H1 (cell line): ENCODE measurements around the gene NUFIP2. TPM values are rescaled to one million over a fixed set of nuclear protein-coding genes. Genes with fewer than 3 reads are reported as not detected.

Experiments used
- CTCF ChIA-PET: fragments of 300-600 bp; sonication (Branson Sonifier 250); formaldehyde crosslinking; loops from one replicate; lab custom pipeline; 2021; ENCODE audit not compliant: partially characterized antibody; lab: Charles Lee
- POLR2A ChIA-PET: fragments of 300-600 bp; sonication (Branson Sonifier 250); formaldehyde crosslinking; loops from one replicate; lab custom pipeline; 2021; ENCODE audit warnings: inconsistent platforms; ENCODE audit not compliant: partially characterized antibody; lab: Charles Lee
- DNase-seq, 2 experiments: peaks; one replicate each; pipeline versions ENCODE4 v3.0.0 to v3.0.0-alpha.2; 2010 to 2022; ENCODE audit warnings: low spot score in 2 of 2, low read depth in 1 of 2, mixed read lengths in 1 of 2
- FAIRE-seq: peaks from 2 replicates; lab custom pipeline; 2011; peaks lifted over from hg19 to GRCh38; lab: Jason Lieb, UNC
- H2AFZ ChIP-seq: 2 replicates; pipeline ENCODE4 v1.8.1; 2012; ENCODE audit warnings: low read length, inconsistent platforms
- H2AK5ac ChIP-seq: 2 replicates; pipeline ENCODE4 v1.6.1; 2013; ENCODE audit warnings: low read depth, low read length
- H2BK120ac ChIP-seq: replicated peaks from 2 replicates; pipeline ENCODE3; 2013; ENCODE audit warnings: low read depth, low read length, inconsistent platforms
- H2BK12ac ChIP-seq: 2 replicates; pipeline ENCODE4 v1.6.1; 2013; ENCODE audit warnings: low read depth, low read length
- H2BK15ac ChIP-seq: 2 replicates; pipeline ENCODE4 v1.6.1; 2013; ENCODE audit warnings: low read length
- H2BK20ac ChIP-seq: 2 replicates; pipeline ENCODE4 v1.6.1; 2013; ENCODE audit warnings: low read length
- H2BK5ac ChIP-seq: 2 replicates; pipeline ENCODE4 v1.6.1; 2013; ENCODE audit warnings: low read depth, low read length
- H3K14ac ChIP-seq: 2 replicates; pipeline ENCODE4 v1.6.1; 2013; ENCODE audit warnings: inconsistent platforms; ENCODE audit not compliant: insufficient read length
- H3K18ac ChIP-seq: 2 replicates; pipeline ENCODE4 v1.6.1; 2013; ENCODE audit warnings: low read length; ENCODE audit errors: extremely low read depth
- H3K23ac ChIP-seq: 2 replicates; pipeline ENCODE4 v1.6.1; 2013; ENCODE audit warnings: inconsistent platforms; ENCODE audit not compliant: insufficient read length
- H3K23me2 ChIP-seq: 2 replicates; pipeline ENCODE4 v1.6.1; 2013; ENCODE audit warnings: low read depth, low read length
- H3K27ac ChIP-seq: 2 replicates; pipeline ENCODE4 v1.6.1; 2011; ENCODE audit warnings: low read depth, low read length, inconsistent platforms
- H3K27me3 ChIP-seq, 4 experiments: replicated peaks in 1 of 4; 1 replicate in 1 of 4; 2 replicates in 3 of 4; pipeline versions ENCODE4 v1.6.1 to v1.8.1; 2011 to 2013; ENCODE audit warnings: low read length in 3 of 4, mild to moderate bottlenecking in 3 of 4, inconsistent platforms in 2 of 4, mixed read lengths in 2 of 4, moderate library complexity in 1 of 4; ENCODE audit not compliant: control insufficient read depth in 3 of 4, insufficient read depth in 3 of 4; ENCODE audit errors: extremely low read depth in 1 of 4
- H3K36me3 ChIP-seq, 4 experiments: 2 replicates each; pipeline versions ENCODE4 v1.6.1 to v1.8.1; 2011 to 2013; ENCODE audit warnings: mild to moderate bottlenecking in 4 of 4, low read length in 3 of 4, moderate library complexity in 2 of 4, control low read depth in 1 of 4, inconsistent platforms in 1 of 4; ENCODE audit not compliant: insufficient read depth in 4 of 4, control insufficient read depth in 2 of 4
- H3K4ac ChIP-seq: replicated peaks from 2 replicates; pipeline ENCODE3; 2013; ENCODE audit warnings: low read length, low read depth, mixed read lengths, inconsistent platforms; ENCODE audit not compliant: insufficient read length
- H3K4me1 ChIP-seq, 4 experiments: replicated peaks in 1 of 4; 1 replicate in 1 of 4; 2 replicates in 3 of 4; pipeline versions ENCODE4 v1.6.1 to v1.8.1; 2011 to 2013; ENCODE audit warnings: low read length in 3 of 4, inconsistent platforms in 2 of 4, mixed read lengths in 1 of 4; ENCODE audit not compliant: insufficient read depth in 4 of 4, control insufficient read depth in 3 of 4
- H3K4me2 ChIP-seq, 2 experiments: 2 replicates each; pipeline versions ENCODE4 v1.6.1 to v1.8.1; 2011 to 2013; ENCODE audit warnings: low read depth in 2 of 2, low read length in 2 of 2, control low read depth in 1 of 2, inconsistent platforms in 1 of 2, mild to moderate bottlenecking in 1 of 2; ENCODE audit not compliant: insufficient read depth in 1 of 2
- H3K4me3 ChIP-seq, 4 experiments: fragments of 200-600, 300-600 bp in 1 of 4; sonication (generic), shearing (Covaris generic), sonication (Bioruptor Twin) in 1 of 4; 2 replicates each; pipeline versions ENCODE4 v1.5.1 to v1.8.1; 2011 to 2016; ENCODE audit warnings: low read length in 4 of 4, low read depth in 3 of 4, control low read depth in 2 of 4, inconsistent platforms in 2 of 4, mild to moderate bottlenecking in 2 of 4, mixed read lengths in 1 of 4, moderate library complexity in 1 of 4; ENCODE audit not compliant: insufficient read depth in 2 of 4; ENCODE audit errors: extremely low read depth in 1 of 4
- H3K56ac ChIP-seq: replicated peaks from 2 replicates; pipeline ENCODE3; 2013; ENCODE audit warnings: low read depth, mild to moderate bottlenecking, mixed read lengths, low read length, inconsistent platforms; ENCODE audit not compliant: insufficient read length
- H3K79me1 ChIP-seq: 2 replicates; pipeline ENCODE4 v1.6.1; 2013; ENCODE audit warnings: low read depth, low read length, control low read depth
- H3K79me2 ChIP-seq, 2 experiments: 2 replicates each; pipeline versions ENCODE4 v1.6.1 to v1.8.1; 2012 to 2013; ENCODE audit warnings: low read length in 2 of 2, mild to moderate bottlenecking in 2 of 2, inconsistent platforms in 1 of 2; ENCODE audit not compliant: insufficient read depth in 2 of 2, control insufficient read depth in 1 of 2
- H3K9ac ChIP-seq, 4 experiments: replicated peaks in 1 of 4; 1 replicate in 1 of 4; 2 replicates in 3 of 4; pipeline versions ENCODE4 v1.6.1 to v1.8.1; 2011 to 2013; ENCODE audit warnings: low read depth in 3 of 4, low read length in 3 of 4, control low read depth in 2 of 4, mild to moderate bottlenecking in 2 of 4, moderate library complexity in 2 of 4, inconsistent platforms in 1 of 4; ENCODE audit errors: extremely low read depth in 1 of 4
- H3K9me3 ChIP-seq, 2 experiments: 2 replicates each; pipeline versions ENCODE4 v1.6.1 to v1.8.1; 2012 to 2013; ENCODE audit warnings: mild to moderate bottlenecking in 2 of 2, moderate library complexity in 2 of 2, control low read depth in 1 of 2, inconsistent platforms in 1 of 2, low read depth in 1 of 2, low read length in 1 of 2, mixed read lengths in 1 of 2; ENCODE audit not compliant: insufficient read depth in 2 of 2
- H4K20me1 ChIP-seq, 2 experiments: replicated peaks in 1 of 2; 2 replicates each; pipeline versions ENCODE3 to v1.8.1; 2011 to 2013; ENCODE audit warnings: inconsistent platforms in 2 of 2, low read length in 2 of 2, mild to moderate bottlenecking in 1 of 2; ENCODE audit not compliant: insufficient read depth in 2 of 2, control insufficient read depth in 1 of 2
- H4K5ac ChIP-seq: 2 replicates; pipeline ENCODE4 v1.6.1; 2013; ENCODE audit warnings: low read length, low read depth, mixed read lengths, inconsistent platforms; ENCODE audit not compliant: insufficient read length
- H4K8ac ChIP-seq: 2 replicates; pipeline ENCODE4 v1.8.0; 2013; ENCODE audit warnings: mild to moderate bottlenecking, moderate library complexity, low read length, inconsistent platforms; ENCODE audit not compliant: insufficient read depth; ENCODE audit errors: extremely low read depth
- H4K91ac ChIP-seq: replicated peaks from 2 replicates; pipeline ENCODE3; 2013; ENCODE audit warnings: low read length, mixed read lengths, inconsistent platforms; ENCODE audit not compliant: insufficient read length
- ASH2L ChIP-seq: fragments of 200-600, 300-600 bp; sonication (generic); IDR thresholded peaks from one replicate; pipeline ENCODE4 v1.7.1; 2017; ENCODE audit warnings: low read length
- ATF3 ChIP-seq: IDR thresholded peaks from 2 replicates; pipeline ENCODE4 v1.6.1; 2011; ENCODE audit warnings: low read depth, mild to moderate bottlenecking, low read length; ENCODE audit not compliant: insufficient read depth
- BRCA1 ChIP-seq: IDR thresholded peaks from 2 replicates; pipeline ENCODE4 v1.6.1; 2012; ENCODE audit warnings: low read depth, low read length, improper control_type of control experiment
- CBX5 ChIP-seq: fragments of 300-800, 300-1000 bp; sonication (generic); IDR thresholded peaks from 2 replicates; pipeline ENCODE4 v1.7.1; 2016; ENCODE audit warnings: antibody characterized with exemption, low read length, low read depth
- CHD1 ChIP-seq: IDR thresholded peaks from 2 replicates; pipeline ENCODE4 v1.6.1; 2012; ENCODE audit warnings: low read depth, low read length, improper control_type of control experiment
- E2F6 ChIP-seq: IDR thresholded peaks from 2 replicates; pipeline ENCODE4 v1.6.1; 2012; ENCODE audit warnings: inconsistent platforms
- FOSL1 ChIP-seq: IDR thresholded peaks from 2 replicates; pipeline ENCODE4 v1.6.1; 2011; ENCODE audit warnings: mild to moderate bottlenecking, low read depth, low read length, moderate library complexity; ENCODE audit not compliant: insufficient read depth
- JUN ChIP-seq: IDR thresholded peaks from 2 replicates; pipeline ENCODE4 v1.6.1; 2011; ENCODE audit warnings: low read depth, mild to moderate bottlenecking, improper control_type of control experiment, low read length
- JUND ChIP-seq: IDR thresholded peaks from 2 replicates; pipeline ENCODE4 v1.6.1; 2011; ENCODE audit warnings: mild to moderate bottlenecking, improper control_type of control experiment, low read length
- RAD21 ChIP-seq, 2 experiments: IDR thresholded peaks in 1 of 2; conservative IDR thresholded peaks in 1 of 2; 2 replicates each; pipeline ENCODE4 v1.6.1; 2011; ENCODE audit warnings: low read depth in 2 of 2, low read length in 2 of 2, improper control_type of control experiment in 1 of 2, inconsistent platforms in 1 of 2, mild to moderate bottlenecking in 1 of 2, moderate library complexity in 1 of 2
- RBBP5 ChIP-seq: IDR thresholded peaks from 2 replicates; pipeline ENCODE4 v1.7.1; 2012; ENCODE audit warnings: low read depth, mild to moderate bottlenecking, inconsistent platforms, low read length, moderate library complexity, borderline replicate concordance
- SIX5 ChIP-seq: IDR thresholded peaks from 2 replicates; pipeline ENCODE4 v1.6.1; 2011; ENCODE audit warnings: mild to moderate bottlenecking, low read depth, low read length
- SP4 ChIP-seq: IDR thresholded peaks from 2 replicates; pipeline ENCODE4 v1.6.1; 2012; ENCODE audit warnings: low read length, inconsistent platforms
- TAF1 ChIP-seq: IDR thresholded peaks from 2 replicates; pipeline ENCODE4 v1.6.1; 2011; ENCODE audit warnings: mild to moderate bottlenecking, low read depth, low read length
- YY1 ChIP-seq: IDR thresholded peaks from 2 replicates; pipeline ENCODE4 v1.6.1; 2011; ENCODE audit warnings: low read depth, mild to moderate bottlenecking, low read length
- polyA plus RNA-seq, 7 experiments: library from polyadenylated mRNA; depleted of rRNA in 3 of 7; stranded (reverse) in 5 of 7; unstranded in 2 of 7; fragments of >200 nt in 5 of 7; fragments of 200-250 nt in 2 of 7; gene quantifications; 1 replicate in 5 of 7; 2 replicates in 1 of 7; 4 replicates in 1 of 7; pipeline versions ENCODE4 v1.2.1 to v1.2.3, GENCODE V29; 2011 to 2013; ENCODE audit warnings: missing spikeins in 2 of 7, mixed read lengths in 2 of 7
- total RNA-seq: library from RNA; stranded (reverse); fragmentation: NEBNext Ultra II Directional; extraction: Animal tissue kit (Norgen Biotek cat#: 25700); gene quantifications from 2 replicates; pipeline ENCODE4 v1.2.1, GENCODE V29; 2021

NUFIP2 gene
- total and polyA plus RNA-seq, 2 of the 8 experiments (the other 6 are each of a cell fraction or from before 2014, with no cell fraction given), result 65.9 to 118 TPM

- H3K23me2 ChIP-seq, result no peaks in the 10 kb centered on the region
- H3K9ac ChIP-seq, result no peak overlapping the region
- no peak overlapping the region for H3K56ac ChIP-seq
- H2BK20ac ChIP-seq, result no peak overlapping the region
- no peak overlapping the region for H4K8ac ChIP-seq
- no peak overlapping the region for H3K23ac ChIP-seq
- H3K4me2 ChIP-seq, result no peak overlapping the region
- TF ChIP-seq TAF1, result no peak
- TF ChIP-seq SIX5, result no peak
- TF ChIP-seq ATF3, result no peak
- no peak for TF ChIP-seq CBX5
- no peak for TF ChIP-seq RBBP5
- no peak for TF ChIP-seq JUND
- no peak for TF ChIP-seq JUN
- no peak for TF ChIP-seq E2F6
- TF ChIP-seq CHD1, result no peak
- TF ChIP-seq BRCA1, result no peak
- TF ChIP-seq ASH2L, result no peak
- no peak for TF ChIP-seq FOSL1
- TF ChIP-seq YY1, result no peak
- no peak for TF ChIP-seq RAD21 (IDR thresholded peaks at IDR 0.05 in 1 of 2, conservative IDR thresholded peaks at IDR 0.05 in 1 of 2; ENCODE audit: low read depth in 2 of 2, low read length in 2 of 2)
- no peak for TF ChIP-seq SP4
- no peak overlapping the region for H3K14ac ChIP-seq
- POLR2A ChIA-PET, result interaction anchor here (1.1 kb wide), 1 partner anchor 80 kb away, joined by 3 read pairs; no protein-coding TSS in a partner anchor
- H4K91ac ChIP-seq, result no peak overlapping the region
- CTCF ChIA-PET, result interaction anchor here (0.6 to 1.9 kb wide), 6 partner anchors 18 to 116 kb away, joined by 3 to 7 read pairs (median 4); partner anchors contain the start of gene MYO18A
- no peaks in the 10 kb centered on the region for H3K4me1 ChIP-seq
- no peak overlapping the region for H3K18ac ChIP-seq
- no peak overlapping the region for H3K27ac ChIP-seq
- no peak overlapping the region for H2AFZ ChIP-seq
- H4K20me1 ChIP-seq, result no peaks in the 10 kb centered on the region
- no peak overlapping the region for H2BK120ac ChIP-seq
- no peak overlapping the region for H2AK5ac ChIP-seq
- H3K79me2 ChIP-seq, result no peaks in the 10 kb centered on the region
- no peak overlapping the region for H3K4me3 ChIP-seq
- no peaks in the 10 kb centered on the region for H3K79me1 ChIP-seq
- H2BK12ac ChIP-seq, result no peak overlapping the region
- no peak overlapping the region for H2BK5ac ChIP-seq
- no peaks in the 10 kb centered on the region for H3K9me3 ChIP-seq
- no peaks in the 10 kb centered on the region for H3K27me3 ChIP-seq
- no peak overlapping the region for H4K5ac ChIP-seq
- no peak for FAIRE-seq
- no peak overlapping the region for H3K4ac ChIP-seq
- DNase-seq, result no peak
- H3K36me3 ChIP-seq, result no peaks in the 10 kb centered on the region
- no peak overlapping the region for H2BK15ac ChIP-seq
These were observed 68.6 kb downstream of the NUFIP2 start for GRCh38 chr17:29225396-29225795.
